HG02870 (cell line): ENCODE data around the gene MAPK10.
"Not testable (repeated sequence)": the region's sequence is repeated elsewhere in the genome, so short reads cannot be mapped to it uniquely, and the experiment has no call there.

Experiments
- ATAC-seq: cut with Tn5 transposase; IDR thresholded peaks from one replicate; pipeline ENCODE4 v1.9.1; 2021; ENCODE audit warnings: mild to moderate bottlenecking, moderate library complexity; ENCODE audit not compliant: unreplicated experiment

MAPK10 gene

DNA sequence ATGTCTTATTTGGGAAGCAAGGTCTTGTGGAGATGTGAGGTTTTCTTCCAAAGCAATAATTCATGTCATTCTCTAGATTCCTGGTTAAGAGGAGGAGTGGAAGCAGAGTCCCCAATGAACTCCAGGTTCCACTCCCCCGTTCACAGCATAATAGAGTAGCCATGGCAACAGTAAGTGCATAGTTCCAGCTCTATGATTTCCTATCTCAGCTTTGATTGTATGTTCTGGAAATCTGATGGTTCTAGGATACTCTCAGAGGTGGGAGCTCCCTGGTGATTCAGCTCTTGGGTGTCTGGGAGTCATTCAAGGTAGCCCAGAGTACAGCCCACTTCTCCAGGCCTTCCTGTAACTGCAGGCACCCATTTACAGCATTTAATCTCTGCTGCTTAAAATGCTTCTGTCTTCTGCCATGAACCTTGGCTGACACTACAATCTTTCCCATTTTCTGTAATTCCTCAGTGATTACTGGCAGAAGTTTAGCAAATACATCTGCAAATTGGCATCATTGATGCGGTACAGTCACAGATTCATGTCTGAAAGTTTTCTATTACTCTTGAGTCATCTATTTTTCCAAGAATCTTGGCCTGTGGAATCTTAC lies 242.0 kb downstream of the MAPK10 start:
- no peak for ATAC-seq

DNA sequence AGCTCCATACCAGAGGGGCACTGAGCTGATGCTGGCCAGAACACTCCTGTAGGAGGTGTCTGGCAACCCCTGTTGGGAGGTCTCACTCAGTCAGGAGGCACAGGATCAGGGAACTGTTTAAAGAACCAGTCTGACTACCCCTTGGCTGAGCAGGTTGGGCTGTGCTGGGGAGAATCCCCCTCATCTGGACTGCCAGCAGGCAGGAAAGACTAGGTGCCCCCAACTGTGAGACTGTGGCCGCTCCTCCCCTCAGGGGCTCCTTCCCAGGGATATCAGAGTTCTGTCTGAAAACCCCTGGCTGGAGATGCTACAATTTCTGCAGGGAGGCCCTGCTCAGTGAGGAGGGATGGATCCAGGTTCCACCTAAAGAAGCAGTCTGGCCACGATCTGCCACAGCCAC lies 245.3 kb downstream of the MAPK10 start:
- no peak for ATAC-seq

DNA sequence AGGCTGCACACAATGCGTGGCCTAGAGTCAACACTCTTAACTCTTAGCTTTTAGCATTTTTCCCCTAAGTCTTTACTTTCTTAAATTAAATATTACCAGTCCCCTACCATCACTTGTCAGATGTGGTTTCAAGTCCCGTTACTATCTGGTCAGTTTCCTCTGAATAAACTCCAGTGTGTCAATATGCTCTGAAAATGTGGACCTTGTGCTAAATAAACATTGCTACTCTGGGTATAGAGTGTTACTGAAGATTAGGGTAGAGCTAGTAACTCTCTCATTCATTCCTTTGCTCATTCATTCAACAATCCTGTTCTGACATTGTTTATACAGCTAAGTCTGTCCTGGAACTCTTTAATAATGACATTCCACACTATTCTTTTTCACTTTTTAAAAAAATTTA lies 251.0 kb downstream of the MAPK10 start:
- no peak for ATAC-seq

DNA sequence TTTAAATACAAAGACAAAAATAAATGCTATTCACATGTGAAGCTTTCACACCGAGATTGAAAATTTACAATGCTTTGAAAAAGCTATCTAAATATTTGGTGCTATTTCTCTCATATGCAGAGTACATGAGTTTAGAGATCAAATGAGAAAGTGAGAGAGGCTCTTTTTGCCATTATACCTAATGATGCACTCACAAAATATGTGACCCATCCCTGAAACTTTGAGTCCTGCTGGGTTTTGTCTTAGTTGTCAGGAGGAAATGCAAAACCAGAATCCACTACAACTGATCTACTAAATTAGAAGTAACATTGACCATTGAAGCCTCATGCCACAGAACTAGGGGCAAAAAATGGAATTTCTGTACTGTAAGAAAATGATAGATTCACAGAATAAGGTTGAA lies 251.7 kb downstream of the MAPK10 start:
- no peak for ATAC-seq

DNA sequence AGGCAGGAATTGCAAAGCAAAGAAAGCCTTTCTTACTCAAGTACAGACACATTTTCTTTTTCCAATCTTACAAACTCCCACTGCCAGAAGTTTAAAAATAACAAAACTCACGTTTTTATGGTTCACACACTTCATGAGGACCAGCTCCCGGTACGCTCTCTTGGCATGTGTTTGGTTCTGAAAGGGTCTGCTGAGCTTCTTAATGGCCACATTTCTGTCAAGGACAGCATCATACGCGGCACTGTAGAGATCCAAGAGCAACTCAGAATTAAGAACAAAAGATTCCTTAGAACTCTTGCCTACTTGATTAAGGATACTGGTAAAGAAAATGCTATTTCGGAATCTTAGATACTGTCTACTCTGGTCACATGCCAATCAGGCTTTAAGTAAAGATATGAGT lies 252.7 kb downstream of the MAPK10 start:
- no peak for ATAC-seq

DNA sequence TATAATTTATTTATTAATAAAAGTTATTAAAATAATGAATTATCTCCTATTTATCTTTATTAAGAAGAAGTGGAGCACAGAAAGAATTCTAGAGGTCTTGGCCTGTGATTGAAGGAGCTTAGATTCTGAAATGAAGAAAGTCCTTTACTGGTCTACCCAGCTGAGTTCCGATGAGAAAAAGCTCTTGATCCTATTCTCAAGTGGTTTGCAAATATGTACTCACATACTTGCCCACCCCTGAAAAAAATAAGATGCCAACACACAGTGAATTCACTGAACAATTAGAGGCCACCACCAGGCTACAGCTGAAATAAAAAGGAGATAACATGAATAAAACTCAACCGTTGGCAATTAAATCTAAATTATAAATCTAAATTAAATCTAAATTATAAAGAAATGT lies 253.4 kb downstream of the MAPK10 start:
- ATAC-seq: no peak

DNA sequence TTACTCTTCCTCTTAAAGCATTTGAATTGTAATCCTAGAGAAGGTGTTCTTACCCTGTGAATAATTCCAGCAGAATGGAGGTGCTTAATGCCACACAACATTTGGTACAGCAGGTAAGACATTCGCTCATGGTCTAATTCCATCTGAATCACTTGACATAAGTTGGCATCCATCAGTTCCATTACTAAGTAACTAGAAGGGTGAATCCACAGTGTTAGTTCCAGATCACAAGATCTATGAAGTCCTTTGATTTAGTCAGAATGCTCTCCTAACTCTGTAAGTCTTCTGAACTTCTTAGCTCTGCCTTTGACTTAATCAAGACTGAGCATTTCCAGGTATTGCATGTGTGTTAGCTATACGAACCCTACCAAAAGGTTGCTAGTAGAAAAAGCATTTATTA lies 258.0 kb downstream of the MAPK10 start:
- ATAC-seq: no peak

DNA sequence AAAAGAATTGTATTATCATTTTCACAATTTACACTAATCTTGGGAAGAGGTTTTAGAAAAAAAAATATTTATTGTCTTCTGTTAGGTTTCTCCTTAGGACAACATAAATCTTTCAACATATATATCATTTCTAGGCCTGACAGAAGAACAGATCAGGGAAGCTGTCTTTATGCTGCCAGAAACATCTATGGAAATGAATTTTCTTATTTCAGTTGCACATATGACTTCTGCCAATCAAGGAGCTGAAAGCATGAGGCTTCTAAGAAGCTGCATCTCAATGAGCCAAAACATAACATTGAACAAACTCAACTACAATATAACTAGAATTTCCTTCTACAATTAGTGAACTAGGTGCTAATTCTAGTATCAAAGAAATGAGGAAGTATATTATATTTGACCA lies 258.4 kb downstream of the MAPK10 start:
- ATAC-seq: no peak

DNA sequence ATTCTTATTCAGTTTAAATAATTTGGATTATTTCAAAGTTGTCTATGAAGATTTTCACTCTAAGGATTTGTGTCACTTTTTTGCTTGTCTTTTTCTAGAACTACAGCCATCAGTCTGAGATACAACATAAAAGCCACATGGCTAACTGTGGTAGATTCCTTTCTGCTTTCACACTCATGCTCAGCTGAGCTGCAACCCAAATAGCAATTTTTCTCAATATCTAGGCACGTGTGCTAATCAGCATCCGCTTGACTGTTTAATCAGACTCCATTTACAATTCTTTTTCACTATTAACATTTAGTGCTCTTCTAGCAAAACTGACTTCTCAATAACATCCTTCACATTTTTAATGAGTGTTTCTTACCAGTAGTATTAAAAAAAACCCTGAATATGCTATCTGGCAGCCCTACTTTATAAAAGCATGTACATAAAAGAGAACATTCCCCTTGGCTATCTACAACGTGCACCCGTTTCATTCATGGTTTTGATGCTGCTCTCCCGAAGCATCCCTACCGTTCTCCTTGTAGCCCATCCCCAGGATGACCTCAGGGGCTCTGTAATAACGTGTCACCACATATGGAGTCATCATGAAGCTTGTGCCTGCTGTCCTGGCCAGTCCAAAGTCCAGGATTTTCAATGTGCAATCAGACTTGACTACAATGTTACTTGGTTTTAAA lies 259.2 kb downstream of the MAPK10 start:
- no peak for ATAC-seq

DNA sequence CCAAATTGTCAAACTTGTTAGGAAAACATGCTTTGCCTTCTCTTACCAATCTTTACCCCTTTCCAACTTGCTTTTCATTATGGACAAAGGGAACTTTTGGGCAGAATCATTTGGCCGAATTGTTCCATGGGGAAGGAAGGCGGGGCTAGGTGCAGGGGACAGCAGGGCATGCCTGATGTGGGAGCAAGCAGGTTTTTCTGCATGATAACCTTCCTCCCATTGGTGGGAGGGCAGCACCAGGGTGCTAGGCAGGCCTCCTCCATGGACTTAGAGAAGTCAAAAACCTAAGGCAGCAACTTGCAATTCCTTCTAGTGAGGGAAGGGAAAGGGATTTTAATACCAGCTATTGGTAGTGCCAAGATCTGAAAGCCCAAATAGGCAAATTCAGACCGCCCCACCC lies 260.5 kb downstream of the MAPK10 start:
- ATAC-seq: no peak

DNA sequence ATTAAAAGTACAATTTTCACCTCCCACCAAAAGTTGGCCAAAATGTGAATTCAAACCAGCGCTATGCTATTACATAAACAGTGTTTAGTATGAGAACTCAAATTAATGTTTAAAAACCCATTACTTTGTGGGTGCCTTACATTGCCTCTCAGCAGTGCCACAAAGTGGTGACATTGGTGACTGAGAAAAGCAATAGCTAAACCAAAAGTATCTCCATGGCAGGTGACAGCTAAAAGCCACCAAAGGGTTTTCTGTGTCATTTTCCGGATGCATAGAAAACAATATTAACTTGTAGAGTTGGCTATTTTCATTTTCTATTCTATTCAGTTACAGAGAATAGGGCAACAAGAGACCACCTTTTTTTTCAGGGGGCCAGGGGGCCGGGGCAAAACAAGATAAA lies 261.2 kb downstream of the MAPK10 start:
- ATAC-seq: no peak

DNA sequence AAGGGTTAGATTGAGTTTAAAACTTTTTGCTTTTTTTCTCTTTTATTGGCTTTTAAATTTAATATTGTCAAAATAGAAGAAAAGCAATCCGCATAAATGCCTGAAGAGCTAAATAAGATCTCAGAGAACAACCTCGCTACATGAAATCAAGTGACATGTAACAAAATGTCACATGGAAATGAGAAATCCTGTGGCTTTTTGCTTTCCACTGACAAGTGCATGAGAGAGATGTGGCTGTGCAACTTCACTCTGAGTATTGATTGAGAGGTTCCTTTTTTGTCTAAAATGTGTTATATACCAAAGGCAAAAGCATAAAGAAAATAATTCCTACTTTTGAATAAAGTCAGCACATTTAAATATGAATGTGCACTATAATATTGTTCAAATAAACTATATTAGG lies 263.5 kb downstream of the MAPK10 start:
- ATAC-seq: no peak

DNA sequence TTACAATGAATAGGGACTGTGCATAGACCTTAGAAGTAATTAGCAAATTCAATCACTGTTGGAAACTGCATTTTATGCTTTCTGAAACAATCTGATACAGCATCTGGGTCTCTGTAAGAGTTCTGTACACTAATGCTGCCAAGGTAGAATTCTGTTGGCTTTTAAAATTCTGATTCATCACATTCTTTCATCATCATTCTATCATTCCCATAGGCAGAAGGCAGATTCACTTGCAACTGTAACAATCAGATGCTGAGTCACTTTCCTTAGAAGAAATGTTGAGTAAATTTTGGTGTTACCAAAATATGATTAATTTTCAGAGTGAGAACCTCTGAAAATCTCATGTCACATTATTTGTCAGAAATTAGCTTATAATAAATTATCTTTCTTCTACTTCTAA lies 267.2 kb downstream of the MAPK10 start:
- ATAC-seq: no peak

DNA sequence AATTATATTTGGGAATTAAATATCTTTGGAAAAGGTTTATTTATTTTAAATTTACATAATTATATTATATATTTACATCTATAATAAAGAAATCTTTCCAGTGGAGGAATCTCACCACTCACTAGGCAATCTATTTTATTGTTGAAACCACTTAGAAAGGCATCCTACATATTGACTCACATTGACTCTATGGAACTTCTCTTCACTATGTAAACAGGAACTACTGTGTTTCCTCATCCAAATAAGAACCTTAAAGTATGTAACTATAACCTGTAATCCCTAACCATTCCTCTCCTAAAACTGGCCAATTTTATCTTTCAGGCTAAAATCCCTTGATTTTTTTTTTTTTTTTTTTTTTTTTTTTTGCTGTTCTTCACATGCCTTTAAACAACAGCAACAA lies 268.7 kb downstream of the MAPK10 start:
- no peak for ATAC-seq

DNA sequence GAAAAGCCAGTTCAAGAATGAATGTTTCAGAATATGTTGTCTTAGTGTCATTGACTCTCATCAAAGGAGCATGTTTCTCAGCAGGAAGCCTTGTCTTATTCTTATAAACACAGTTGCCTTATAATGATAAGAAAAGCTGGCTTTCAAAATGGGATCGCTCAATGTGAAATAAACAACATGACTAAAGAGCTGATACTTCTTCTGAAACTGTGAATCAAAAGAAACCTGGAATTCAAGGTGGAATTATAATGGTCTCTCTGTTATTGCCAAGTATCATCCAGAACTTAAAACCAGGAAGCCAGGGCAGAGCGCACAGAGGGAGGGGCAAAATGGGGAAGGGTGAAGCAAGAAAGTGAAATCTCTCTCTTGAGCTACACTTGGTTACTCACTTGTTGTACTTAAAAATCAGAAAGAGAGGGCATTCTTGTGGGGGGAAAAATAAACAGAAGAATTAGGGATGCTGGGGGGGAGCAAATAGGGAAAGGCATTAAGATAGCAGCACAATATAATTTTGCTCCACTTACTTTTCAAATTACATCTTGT lies 270.0 kb downstream of the MAPK10 start:
- no peak for ATAC-seq

DNA sequence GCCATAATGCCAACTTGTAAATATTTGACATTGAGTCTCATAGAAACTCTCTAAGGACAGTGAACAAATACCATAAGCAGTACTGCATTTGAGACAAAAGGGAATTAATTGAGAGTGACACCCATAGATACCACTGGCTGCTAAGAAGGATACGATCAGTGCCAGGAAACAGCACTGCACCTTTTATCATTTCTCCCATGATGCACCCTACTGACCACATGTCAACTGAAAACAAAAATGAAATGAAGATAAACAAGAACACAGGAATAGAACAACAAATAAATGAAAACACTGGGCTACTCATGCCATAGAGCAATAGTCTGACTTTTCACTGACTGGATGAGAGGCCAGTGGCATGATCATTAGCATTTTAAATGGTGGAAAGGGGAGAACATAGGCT lies 270.8 kb downstream of the MAPK10 start:
- no peak for ATAC-seq

DNA sequence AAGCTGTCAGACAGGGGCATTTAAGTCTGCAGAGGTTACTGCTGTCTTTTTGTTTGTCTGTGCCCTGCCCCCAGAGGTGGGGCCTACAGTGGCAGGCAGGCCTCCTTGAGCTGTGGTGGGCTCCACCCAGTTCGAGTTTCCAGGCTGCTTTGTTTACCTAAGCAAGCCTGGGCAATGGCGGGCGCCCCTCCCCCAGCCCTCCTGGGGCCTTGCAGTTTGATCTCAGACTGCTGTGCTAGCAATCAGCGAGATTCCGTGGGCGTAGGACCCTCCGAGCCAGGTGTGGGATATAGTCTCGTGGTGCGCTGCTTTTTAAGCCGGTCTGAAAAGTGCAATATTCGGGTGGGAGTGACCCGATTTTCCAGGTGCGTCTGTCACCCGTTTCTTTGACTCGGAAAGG lies 284.1 kb downstream of the MAPK10 start:
- not testable (repeated sequence) for ATAC-seq

DNA sequence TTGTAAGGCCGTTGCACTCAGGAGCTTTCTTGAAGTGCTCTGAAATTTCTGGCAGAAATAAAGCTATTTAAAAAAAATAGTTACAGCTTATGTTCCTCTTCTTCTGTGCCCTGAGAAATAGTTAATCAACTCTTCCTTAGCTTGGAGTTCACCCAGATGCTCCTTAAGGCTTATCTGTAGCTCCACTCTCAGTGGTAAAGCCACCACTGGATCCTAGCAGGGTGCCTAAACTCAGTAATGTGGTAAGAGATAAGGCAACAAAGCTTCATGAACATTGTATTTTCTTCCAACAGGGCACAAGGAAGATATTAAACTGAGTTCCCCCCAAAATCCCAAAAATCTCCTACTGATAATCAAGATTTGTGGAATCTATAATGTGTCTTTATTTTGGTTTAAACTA lies 299.5 kb downstream of the MAPK10 start:
- ATAC-seq: no peak

DNA sequence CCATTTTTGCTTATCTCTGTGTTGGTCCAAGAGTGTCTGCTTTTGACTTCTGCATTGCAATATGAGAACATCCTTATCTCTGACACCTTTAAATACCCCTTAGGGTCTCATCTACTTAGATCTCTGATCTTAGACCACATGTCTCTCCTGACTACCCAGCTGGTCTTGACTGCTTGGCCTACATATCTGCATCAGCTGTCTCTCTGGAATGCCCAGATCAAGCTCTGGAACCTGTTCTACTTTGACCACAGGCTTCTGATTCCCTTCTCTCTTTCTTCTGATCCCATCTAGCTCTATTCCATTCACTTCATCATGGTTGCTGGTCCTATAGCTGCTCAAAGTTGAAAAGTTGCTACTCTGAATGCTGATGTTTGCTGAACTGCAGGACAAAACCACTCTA lies 301.2 kb downstream of the MAPK10 start:
- ATAC-seq: no peak

DNA sequence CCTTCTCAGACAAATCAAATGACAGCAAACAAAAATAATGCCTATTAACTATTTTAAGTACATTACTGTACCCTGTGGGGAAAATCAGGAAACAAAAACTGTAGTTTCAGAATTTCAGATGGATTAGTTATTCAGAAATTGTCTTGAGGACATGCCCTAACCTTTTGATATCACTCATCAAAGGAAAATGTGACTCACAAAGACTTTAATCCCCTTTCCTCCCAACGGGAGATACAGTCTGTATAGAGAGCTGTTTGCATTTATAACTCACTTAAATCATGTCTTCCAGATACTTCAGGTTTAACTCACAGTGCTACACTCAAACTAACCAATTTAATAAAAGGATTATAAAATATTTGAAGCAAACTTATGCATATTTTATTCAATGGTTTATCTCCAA lies 304.0 kb downstream of the MAPK10 start:
- no peak for ATAC-seq

DNA sequence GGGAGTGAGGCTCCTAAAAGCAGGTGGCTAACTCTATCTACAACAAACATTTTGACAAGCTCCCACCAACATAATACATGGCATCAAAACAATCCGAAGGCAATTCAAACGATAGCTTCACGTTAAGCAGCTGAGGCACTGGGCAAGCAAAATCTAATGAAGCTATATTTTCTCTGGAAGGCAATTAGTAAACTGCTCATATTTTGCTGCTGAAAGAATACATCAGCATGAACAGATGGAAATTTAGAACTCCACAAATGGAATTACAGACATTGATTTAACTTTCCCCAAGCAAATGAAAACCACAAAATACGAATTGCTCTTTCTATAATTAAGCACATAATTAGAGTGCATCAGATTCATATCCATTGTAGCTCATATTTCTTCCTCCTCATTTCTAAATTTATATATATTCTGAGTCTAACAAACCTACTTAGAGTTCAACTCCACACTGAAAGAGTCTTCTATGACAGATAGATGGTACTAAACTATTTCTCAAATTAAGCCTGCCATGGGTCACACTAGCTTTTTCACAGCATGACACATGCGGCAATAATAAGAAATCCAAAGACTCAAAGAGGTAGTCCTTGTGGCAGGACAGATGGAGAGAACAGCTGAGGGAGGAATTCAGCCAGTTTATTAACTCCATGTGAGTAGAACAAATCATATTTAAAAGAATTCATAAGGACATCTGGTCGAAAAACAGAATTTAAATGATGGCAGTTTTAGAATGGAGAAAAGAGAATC lies 305.4 kb downstream of the MAPK10 start:
- no peak for ATAC-seq

DNA sequence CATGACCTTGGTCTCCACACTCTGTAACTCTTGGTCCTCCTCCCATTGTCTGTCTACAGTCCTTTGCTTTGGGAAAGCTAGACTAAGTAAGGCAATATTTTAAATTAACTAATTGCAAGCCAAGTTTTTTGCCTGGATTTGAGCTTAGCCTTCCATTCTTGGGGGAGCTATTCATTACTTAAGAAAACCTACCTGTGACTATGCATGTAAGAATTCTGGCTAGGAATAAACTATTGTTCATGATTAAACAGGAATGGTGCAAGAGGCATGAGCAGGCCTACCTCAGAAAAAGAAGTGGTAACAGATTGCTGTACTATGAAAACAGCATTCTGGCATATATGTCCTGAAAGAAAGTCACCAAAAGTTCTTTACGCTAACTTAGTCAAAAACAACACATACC lies 309.4 kb downstream of the MAPK10 start:
- ATAC-seq: no peak
